GM21576 (cell line): ENCODE measurements around the gene ADIPOR1.

Source experiments
- ATAC-seq: cut with Tn5 transposase; IDR thresholded peaks from one replicate; pipeline ENCODE4 v1.9.1; 2021; ENCODE audit warnings: mild to moderate bottlenecking, moderate library complexity; ENCODE audit not compliant: unreplicated experiment

The ADIPOR1 gene

DNA sequence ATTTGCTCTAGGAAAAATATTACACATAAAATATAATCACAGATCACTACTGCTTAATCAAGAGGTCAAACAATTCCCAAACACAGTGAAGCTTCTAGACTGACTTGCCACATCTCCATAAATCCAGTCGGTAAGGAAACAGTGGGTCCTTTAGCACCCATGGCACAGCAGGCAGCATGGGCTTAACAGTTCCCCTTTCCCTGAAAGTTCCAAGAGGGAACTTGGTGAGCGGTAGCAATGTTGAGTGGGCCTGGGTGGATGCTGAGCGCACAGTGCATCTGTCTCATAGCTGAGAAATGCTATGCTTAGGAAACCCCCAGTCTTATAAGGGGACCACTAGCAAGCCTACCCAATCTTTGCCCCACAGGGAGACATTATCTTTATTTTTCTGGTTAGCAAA, 16.7 kb upstream of the ADIPOR1 start:
- ATAC-seq: no peak

GRCh38 chr1:202972046-202972445, 13.9 kb upstream of the ADIPOR1 start:
- no peak for ATAC-seq

- peak; percentile 47 for ATAC-seq
These were observed 10.8 kb upstream of the ADIPOR1 start for GRCh38 chr1:202968895-202969295.

DNA sequence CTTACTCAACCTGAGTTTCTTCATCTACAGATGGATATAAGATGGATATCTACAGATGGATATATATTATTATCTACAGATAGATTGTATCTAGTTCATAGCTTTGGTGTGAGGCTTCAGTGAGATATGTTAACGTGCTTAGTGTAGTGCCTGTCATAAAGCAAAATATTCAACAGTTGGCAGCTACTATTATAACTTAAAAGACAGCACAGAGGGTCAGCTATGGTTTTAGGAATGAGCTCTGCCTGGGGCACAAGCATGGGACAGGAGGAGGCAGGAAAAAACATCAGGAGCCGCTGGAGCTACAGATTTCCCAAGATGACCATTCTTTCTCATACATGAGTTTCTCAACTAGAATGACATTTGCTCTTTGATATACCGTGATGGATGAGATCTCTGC, 10.2 kb upstream of the ADIPOR1 start:
- no peak for ATAC-seq

DNA sequence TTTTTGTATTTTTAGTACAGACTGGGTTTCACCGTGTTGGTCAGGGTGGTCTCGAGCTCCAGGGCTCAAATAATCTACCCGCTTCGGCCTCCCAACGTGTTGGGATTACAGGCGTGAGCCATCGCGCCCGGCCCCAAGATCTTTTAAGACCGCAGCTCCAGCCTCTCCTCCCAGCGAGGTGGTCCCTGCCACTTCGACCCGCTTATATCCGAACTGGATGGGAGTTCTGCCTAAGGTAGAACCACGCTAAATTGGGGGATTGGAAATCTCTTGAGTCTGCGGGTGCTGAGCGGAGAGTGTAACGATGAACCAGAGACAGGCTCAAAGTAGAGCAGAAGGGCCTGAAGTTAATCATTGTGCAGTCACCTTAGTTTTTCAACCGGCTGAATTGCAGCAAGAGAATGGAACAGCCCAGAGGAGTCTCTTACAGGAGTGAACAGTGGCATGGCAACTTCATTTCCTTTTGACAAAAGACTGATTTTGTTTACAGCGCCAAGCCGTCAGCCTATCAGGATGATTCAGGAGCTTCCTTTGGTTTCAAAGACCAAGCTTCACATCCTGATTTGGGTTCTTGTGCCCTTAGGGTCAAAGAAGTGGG, 9.7 kb upstream of the ADIPOR1 start:
- ATAC-seq: peak; percentile 1

- ATAC-seq: no peak
These were observed 8.1 kb upstream of the ADIPOR1 start for GRCh38 chr1:202966006-202966898.

- ATAC-seq: no peak
These were observed 7.3 kb upstream of the ADIPOR1 start for GRCh38 chr1:202965422-202965821.

DNA sequence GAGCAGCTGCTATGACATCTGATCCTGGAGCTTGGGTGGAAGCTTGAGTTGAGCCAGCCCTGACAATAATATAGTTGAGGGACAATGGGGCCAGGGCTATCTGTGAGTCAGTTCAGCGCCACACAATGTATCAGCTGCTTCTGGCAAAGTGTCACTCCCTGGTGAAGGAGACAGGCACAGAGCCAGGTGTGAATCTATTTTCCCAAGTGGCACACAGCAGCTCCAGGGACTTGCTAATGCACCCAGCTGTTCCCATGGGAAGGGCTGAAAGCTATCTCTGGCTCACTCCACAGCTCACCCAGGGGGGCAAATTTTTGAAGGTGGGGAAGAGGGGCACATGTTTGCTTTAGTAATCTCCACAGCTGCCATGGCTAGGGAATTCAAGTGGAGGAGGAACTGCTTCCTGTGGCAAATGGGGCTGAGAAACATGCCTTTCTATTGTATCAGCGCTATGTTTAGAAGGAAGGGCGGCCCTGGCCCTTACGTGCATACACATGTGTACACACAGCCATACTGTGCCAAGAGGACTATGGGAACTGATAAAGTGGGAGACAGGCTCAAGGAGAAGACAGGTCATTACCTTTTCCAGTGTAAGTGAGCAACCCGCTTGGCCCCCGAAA, 6.8 kb upstream of the ADIPOR1 start:
- ATAC-seq: no peak

DNA sequence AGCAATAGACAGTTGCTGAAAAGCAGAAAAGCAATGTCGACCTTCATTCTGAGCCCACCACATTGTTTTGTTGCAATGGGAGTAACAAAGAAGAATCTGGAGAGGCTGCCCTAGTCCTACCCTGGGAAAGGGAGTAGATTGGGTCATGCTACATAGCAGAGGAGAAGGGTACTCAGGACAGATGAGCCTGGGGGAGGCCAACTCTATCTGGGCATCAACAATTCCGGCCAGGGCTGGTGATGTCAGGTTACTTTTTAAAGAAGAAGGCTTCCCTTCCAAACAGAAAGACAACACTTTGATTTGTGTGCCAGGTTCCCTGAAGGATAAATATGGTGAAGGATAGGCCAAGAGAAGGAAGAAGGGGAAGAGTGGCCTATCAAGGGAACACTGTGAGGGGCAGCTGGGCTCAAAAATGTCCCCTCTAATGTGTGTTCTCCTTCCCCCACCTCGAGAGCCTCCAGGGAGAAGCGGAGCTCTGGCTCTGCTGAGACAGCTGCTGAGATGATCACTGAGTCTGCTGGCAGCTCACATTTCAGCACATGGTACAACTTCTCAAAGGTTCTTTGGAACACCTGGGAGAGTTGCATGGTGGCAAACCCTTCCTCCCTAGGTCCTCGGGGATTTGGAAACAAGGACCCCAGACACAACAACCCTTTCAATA, 3.2 kb upstream of the ADIPOR1 start:
- no peak for ATAC-seq

GRCh38 chr1:202959276-202959620, 1.1 kb upstream of the ADIPOR1 start:
- no peak for ATAC-seq

DNA sequence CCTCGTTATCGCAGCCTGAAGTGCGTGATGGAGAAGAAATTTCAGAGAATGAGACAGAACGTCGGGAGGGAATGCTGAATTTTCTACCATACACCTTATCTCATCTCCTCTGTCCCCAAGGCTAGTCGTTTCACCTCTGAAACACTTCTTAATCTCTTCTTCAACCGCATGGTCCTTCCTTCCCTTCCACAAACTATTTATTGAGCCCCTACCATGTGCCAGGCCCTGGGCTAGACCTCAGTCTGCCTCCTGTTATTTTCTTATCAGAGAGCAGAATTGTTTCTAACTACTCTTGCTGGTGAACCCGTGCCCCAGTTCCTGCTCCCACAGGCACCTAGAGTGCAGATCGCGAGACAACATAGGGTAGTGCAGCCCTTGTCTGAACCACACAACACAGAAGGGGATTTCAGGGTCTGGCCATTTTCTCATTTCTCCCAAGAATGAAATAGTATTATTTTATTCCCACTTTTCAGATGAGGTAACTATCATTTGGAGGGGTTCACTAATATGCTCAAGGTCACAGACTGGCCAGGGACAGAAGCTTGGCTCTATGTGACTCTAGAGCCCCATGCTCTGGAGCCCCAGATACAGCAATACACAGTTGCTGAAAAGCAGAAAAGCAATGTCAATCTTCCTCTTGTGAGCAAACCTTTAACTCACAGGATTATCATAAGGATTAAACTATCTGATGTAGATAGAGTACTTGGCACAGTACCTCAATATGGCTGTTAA, 598 bp upstream of the ADIPOR1 start:
- peak; percentile 5 for ATAC-seq

DNA sequence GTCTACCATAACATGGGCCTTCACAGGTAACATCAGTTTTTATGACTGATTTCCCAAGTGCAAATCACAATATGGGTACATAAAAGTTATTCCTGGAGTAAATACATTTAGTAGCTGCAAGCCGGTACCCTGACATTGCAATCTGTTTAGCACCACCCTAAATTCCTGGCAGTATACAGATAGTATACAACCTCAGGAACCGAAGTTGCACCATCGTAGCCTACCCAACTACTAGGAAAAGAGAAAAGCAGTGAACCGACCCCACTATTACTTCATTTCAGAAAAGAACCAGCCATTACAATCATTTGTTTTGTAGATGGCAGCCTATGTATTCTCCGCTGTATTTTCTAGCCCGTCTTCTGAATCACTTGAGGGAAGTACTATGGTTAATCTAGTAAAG, 1.1 kb downstream of the ADIPOR1 start:
- no peak for ATAC-seq

GRCh38 chr1:202954057-202954745, 3.9 kb downstream of the ADIPOR1 start:
- no peak for ATAC-seq

DNA sequence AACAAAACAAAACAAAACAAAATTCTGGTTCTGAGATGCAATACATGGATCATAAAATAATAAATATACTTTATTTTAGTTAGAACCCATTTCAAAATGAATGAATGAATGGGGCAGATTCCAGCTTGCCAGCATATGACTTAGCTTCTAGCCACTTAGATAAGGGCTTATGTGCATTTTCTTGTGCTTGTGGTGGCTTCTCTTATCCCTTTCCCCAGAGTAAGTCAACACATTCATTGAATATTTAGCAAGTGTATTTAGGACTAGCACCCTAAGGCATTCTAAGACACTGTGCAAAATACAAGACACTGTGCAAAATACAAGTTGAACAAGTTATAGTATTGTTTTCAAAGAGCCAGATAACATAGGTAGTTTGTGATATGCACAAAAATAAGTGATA, 4.7 kb downstream of the ADIPOR1 start:
- ATAC-seq: no peak

DNA sequence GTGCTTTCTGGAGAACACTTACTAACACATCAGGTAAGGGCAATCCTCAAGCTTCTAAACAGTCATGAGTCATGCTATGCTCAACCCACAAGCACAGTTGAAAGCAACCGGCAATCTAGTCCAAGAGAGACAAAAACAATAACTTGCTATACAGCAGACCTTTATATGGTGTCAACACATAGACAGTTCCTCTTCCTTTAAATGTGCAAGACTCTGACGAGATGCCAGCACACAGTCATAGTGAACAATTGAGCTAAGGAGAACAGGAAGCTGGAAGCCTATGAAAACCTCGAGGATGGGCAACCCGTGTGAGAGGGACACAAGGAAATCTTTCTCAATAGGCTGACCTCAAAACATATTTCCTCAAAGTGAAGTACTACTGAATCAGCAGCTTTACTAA, 5.3 kb downstream of the ADIPOR1 start:
- ATAC-seq: no peak

- no peak for ATAC-seq
These were observed 6.0 kb downstream of the ADIPOR1 start for GRCh38 chr1:202952099-202952498.

DNA sequence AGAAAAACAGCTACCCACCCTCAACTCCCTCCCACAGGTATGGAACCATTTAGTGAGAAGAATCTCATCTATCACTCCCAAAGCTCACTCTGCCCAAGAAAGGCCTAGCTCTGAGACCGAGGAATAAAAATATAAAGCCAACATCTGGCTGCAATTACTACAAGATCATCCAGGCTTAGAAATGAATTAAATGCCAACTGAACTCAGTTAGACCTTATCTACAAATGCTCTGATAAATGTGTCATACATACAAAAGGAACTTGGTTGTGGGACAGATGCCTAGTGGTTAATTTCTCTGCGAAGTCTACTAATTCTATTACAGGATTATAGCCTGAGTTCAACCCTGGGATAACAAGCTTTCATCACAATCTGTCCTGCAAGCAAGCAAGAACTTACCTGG, 6.7 kb downstream of the ADIPOR1 start:
- no peak for ATAC-seq

DNA sequence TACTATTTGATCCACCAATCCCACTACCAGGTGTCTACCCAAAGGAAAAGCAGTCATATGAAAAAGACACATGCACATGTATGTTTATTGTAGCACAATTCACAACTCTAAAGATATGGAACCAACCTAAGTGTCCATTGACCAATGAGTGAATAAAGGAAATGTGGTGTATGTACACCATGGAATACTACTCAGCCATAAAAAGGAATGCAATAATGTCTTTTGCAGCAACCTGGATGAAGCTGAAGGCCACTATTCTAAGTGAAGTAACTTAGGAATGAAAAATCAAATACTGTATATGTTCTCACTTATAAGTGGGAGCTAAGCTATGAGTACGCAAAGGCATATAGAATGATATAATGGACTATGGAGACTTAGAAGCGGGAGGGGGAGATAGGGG, 12.6 kb downstream of the ADIPOR1 start:
- no peak for ATAC-seq

- ATAC-seq: no peak
These were observed 13.6 kb downstream of the ADIPOR1 start for GRCh38 chr1:202944438-202944921.

DNA sequence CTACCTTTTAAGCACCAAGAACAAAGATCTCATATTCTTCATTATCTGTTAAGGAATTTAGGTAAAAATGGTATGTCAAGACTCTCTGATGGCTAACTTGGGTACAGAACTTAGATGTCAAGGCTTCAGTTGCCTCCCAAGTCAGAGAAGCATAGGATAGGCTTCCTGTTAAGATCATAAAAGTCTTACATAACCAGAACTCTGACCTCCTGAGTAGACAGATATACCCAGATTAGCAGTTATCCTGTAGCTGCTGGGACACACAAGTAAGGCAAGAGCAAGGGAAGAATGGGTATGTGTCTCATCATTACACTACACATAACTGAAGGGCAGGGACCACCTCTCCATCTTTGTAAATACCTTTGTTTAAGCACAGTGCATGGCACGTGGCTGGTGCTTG, 15.7 kb downstream of the ADIPOR1 start:
- no peak for ATAC-seq
